ENCODE results near the gene KLF12. TPM values are rescaled to one million over a fixed set of nuclear protein-coding genes. Genes with fewer than 3 reads are reported as not detected.

The KLF12 gene
- total and polyA plus RNA-seq, 9 of the 15 experiments (the other 6 are each of a cell fraction or from before 2014, with no cell fraction given): under 0.01 to 0.07 (median 0.05) TPM; not detected in 3

DNA sequence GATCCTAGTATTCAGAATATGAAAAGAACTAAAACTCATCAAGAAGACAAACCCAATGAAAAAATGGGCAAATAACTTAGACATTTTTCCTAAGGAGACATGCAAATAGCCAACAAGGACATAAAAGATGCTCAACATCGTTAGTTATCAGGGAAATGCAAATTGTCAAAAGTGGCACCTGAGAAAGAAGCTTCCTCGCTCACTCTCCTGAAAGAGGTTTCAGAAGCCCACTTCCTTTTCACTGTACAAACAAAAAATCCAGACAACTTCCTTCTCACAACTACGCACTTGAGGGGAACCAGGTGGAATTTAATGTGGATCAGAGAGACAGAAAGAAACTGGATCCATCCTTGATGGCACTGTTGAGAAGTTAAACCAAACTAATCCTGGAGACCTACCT is 41.5 kb downstream of the KLF12 start (continued):
- TF ChIP-seq SRF (CRISPR knock-in tag; IDR thresholded peaks at IDR 0.05): no peak
- TF ChIP-seq SMAD1 (IDR thresholded peaks at IDR 0.05; ENCODE audit: low read depth, low read length, partially characterized antibody): no peak
- no peak for TF ChIP-seq ZBTB1 (CRISPR knock-in tag; IDR thresholded peaks at IDR 0.05; ENCODE audit: borderline replicate concordance, low read depth)
- no peak for TF ChIP-seq GABPA (tag; conservative IDR thresholded peaks at IDR 0.05; ENCODE audit: low read depth)
- TF ChIP-seq, protein P1, sequence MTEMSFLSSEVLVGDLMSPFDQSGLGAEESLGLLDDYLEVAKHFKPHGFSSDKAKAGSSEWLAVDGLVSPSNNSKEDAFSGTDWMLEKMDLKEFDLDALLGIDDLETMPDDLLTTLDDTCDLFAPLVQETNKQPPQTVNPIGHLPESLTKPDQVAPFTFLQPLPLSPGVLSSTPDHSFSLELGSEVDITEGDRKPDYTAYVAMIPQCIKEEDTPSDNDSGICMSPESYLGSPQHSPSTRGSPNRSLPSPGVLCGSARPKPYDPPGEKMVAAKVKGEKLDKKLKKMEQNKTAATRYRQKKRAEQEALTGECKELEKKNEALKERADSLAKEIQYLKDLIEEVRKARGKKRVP (CRISPR knock-in tag; IDR thresholded peaks at IDR 0.05): no peak
- TF ChIP-seq ZNF239 (CRISPR knock-in tag; IDR thresholded peaks at IDR 0.05): no peak

DNA sequence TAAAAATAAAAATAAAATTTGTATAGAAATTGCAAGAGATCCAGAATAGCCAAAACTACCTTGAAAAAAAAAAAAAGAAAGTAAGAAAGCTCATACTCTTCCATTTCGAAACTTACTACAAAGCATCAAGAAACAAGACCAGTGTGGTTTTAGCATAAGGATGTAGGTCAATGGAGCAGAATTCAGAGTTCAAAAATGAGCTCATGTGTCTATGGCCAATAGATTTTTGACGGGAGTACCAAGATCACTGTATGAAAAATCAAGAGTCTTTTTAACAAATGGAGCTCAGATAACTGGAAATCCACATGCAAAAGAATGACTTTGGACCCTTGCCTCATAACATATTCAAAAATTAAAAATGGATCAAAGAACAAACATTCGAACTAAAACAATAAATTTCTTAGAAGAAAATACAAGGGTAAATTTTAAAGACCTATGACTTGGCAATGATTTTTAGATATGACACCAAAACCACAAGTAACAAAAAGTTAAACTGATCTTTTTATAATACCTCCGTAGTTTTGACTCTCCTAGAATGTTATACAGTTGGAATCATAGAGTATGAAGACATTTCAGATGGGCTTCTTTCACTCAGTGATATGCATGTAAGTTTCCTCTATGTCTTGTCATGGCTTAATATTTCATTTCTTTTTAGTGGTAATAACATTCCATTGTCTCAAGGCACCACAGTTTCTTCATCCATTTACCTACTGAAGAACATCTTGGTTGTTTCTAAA is 43.2 kb downstream of the KLF12 start:
- no peaks in the 10 kb centered on the region for H3K4me1 ChIP-seq (replicated peaks in 1 of 2; ENCODE audit: control insufficient read depth in 2 of 2, insufficient read depth in 2 of 2, low read length in 2 of 2)
- H3K79me2 ChIP-seq (ENCODE audit: control insufficient read depth, insufficient read depth, low read length): no peaks in the 10 kb centered on the region
- 0% methylated on average over 3 of the region's 4 CpGs for WGBS (ENCODE audit: insufficient coverage, low coverage, missing lambda C conversion rate)
- no peaks in the 10 kb centered on the region for H3K27me3 ChIP-seq (ENCODE audit: control insufficient read depth in 2 of 2, insufficient read depth in 2 of 2, low read length in 2 of 2)
- in situ Hi-C loops (cut with MboI) (no loop called here), intact Hi-C loops (cut with micrococcal nuclease) (no loop called here)
- no peak overlapping the region for H3K9ac ChIP-seq (ENCODE audit: insufficient read depth in 1 of 2, low read depth in 2 of 2, low read length in 2 of 2)
- ATAC-seq: no peak
- FAIRE-seq: no peak
- BruUV-seq (replicated peaks): no TSS peak
- no peaks in the 10 kb centered on the region for H4K20me1 ChIP-seq (replicated peaks; ENCODE audit: control insufficient read depth, insufficient read depth, low read length)
- H3K36me3 ChIP-seq (ENCODE audit: control insufficient read depth, insufficient read depth, low read length): no peaks in the 10 kb centered on the region
- H3K4me2 ChIP-seq (ENCODE audit: insufficient read depth, low read length): no peak overlapping the region
- no peak for DNase-seq (ENCODE audit: extremely low read depth in 1 of 4, low spot score in 3 of 4)
- CTCF ChIA-PET (ENCODE audit: low intra/inter-chr PET ratio): interaction anchor here (0.6 kb wide), 1 partner anchor 153 kb away, joined by 3 read pairs; no protein-coding TSS in a partner anchor
- H3K27ac ChIP-seq (ENCODE audit: extremely low read depth, low read depth, low read length): no peak overlapping the region
- H3K4me3 ChIP-seq: no peak overlapping the region
- no peak overlapping the region for H2AFZ ChIP-seq (ENCODE audit: low read depth, low read length)
- H3K9me1 ChIP-seq (ENCODE audit: control insufficient read depth, insufficient read depth, low read length): no peaks in the 10 kb centered on the region
- H3K9me3 ChIP-seq (replicated peaks; ENCODE audit: control insufficient read depth, insufficient read depth, low read depth, low read length): no peaks in the 10 kb centered on the region
- POLR2A ChIA-PET: no interaction called here
- TF ChIP-seq, protein P2, sequence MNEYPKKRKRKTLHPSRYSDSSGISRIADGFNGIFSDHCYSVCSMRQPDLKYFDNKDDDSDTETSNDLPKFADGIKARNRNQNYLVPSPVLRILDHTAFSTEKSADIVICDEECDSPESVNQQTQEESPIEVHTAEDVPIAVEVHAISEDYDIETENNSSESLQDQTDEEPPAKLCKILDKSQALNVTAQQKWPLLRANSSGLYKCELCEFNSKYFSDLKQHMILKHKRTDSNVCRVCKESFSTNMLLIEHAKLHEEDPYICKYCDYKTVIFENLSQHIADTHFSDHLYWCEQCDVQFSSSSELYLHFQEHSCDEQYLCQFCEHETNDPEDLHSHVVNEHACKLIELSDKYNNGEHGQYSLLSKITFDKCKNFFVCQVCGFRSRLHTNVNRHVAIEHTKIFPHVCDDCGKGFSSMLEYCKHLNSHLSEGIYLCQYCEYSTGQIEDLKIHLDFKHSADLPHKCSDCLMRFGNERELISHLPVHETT (CRISPR knock-in tag; conservative IDR thresholded peaks at IDR 0.05 in 1 of 2, IDR thresholded peaks at IDR 0.05 in 1 of 2): no peak
- TF ChIP-seq ZNF507 (tag; conservative IDR thresholded peaks at IDR 0.05) (no peak), ESRRA (IDR thresholded peaks at IDR 0.05; ENCODE audit: borderline replicate concordance, low read depth) (no peak), HDAC8 (tag; IDR thresholded peaks at IDR 0.05) (no peak), CHD1 (IDR thresholded peaks at IDR 0.05; ENCODE audit: low read length) (no peak), SMARCC2 (IDR thresholded peaks at IDR 0.05; ENCODE audit: low read depth) (no peak), NBN (IDR thresholded peaks at IDR 0.05; ENCODE audit: low read depth) (no peak), SIN3A (IDR thresholded peaks at IDR 0.05; ENCODE audit: borderline replicate concordance in 2 of 2, control insufficient read depth in 1 of 2, low read depth in 2 of 2, low read length in 2 of 2) (no peak)
- TF ChIP-seq, protein P3, sequence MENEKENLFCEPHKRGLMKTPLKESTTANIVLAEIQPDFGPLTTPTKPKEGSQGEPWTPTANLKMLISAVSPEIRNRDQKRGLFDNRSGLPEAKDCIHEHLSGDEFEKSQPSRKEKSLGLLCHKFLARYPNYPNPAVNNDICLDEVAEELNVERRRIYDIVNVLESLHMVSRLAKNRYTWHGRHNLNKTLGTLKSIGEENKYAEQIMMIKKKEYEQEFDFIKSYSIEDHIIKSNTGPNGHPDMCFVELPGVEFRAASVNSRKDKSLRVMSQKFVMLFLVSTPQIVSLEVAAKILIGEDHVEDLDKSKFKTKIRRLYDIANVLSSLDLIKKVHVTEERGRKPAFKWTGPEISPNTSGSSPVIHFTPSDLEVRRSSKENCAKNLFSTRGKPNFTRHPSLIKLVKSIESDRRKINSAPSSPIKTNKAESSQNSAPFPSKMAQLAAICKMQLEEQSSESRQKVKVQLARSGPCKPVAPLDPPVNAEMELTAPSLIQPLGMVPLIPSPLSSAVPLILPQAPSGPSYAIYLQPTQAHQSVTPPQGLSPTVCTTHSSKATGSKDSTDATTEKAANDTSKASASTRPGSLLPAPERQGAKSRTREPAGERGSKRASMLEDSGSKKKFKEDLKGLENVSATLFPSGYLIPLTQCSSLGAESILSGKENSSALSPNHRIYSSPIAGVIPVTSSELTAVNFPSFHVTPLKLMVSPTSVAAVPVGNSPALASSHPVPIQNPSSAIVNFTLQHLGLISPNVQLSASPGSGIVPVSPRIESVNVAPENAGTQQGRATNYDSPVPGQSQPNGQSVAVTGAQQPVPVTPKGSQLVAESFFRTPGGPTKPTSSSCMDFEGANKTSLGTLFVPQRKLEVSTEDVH (IDR thresholded peaks at IDR 0.05; ENCODE audit: low read depth, partially characterized antibody): no peak
